Transverse colon (tissue), 4 donors: ENCODE measurements around the gene NUB1. TPM values are rescaled to one million over a fixed set of nuclear protein-coding genes. Genes with fewer than 3 reads are reported as not detected.

Source experiments
- DNase-seq: peaks from one replicate; pipeline ENCODE4 v3.0.0-alpha.2; 2019
- H3K27ac ChIP-seq, 4 donors: fragments of 200-600 bp; sonication (generic); 2 replicates each; pipeline ENCODE4 v1.5.1; 2016 to 2018; ENCODE audit warnings: inconsistent platforms in 4 of 4
- H3K27me3 ChIP-seq: fragments of 200-600 bp; sonication (generic); 2 replicates; pipeline ENCODE4 v1.5.1; 2017; ENCODE audit warnings: inconsistent platforms
- H3K36me3 ChIP-seq, 4 donors: fragments of 200-600 bp; sonication (generic); 2 replicates each; pipeline ENCODE4 v1.5.1; 2017 to 2019; ENCODE audit warnings: inconsistent platforms in 4 of 4
- H3K4me1 ChIP-seq, 4 donors: fragments of 200-600 bp; sonication (generic); 2 replicates each; pipeline ENCODE4 v1.5.1; 2017 to 2020; ENCODE audit warnings: inconsistent platforms in 4 of 4
- H3K4me3 ChIP-seq, 4 donors: fragments of 200-600 bp; sonication (generic); 1 replicate in 1 of 4; 2 replicates in 3 of 4; pipeline versions ENCODE4 v1.5.1 to v1.6.1; 2017 to 2019; ENCODE audit warnings: inconsistent platforms in 4 of 4
- H3K9me3 ChIP-seq, 2 donors: fragments of 200-600 bp; sonication (generic); 2 replicates each; pipeline ENCODE4 v1.5.1; 2017 to 2019; ENCODE audit warnings: inconsistent platforms in 2 of 2
- EP300 ChIP-seq: sonication (generic); formaldehyde crosslinking; IDR thresholded peaks from one replicate; pipeline ENCODE4 v1.6.1; 2017; ENCODE audit warnings: antibody characterized with exemption, low read depth
- POLR2A ChIP-seq: fragments of 450-650 bp; IDR thresholded peaks from one replicate; pipeline ENCODE4 v1.6.1; 2016; ENCODE audit warnings: antibody characterized with exemption, mild to moderate bottlenecking, moderate library complexity
- POLR2AphosphoS5 ChIP-seq, 3 donors: sonication (generic); formaldehyde crosslinking; IDR thresholded peaks; one replicate each; pipeline ENCODE4 v1.6.1; 2016; ENCODE audit warnings: antibody characterized with exemption in 3 of 3
- WGBS, 2 donors: methylation state at CpG; one replicate each; pipeline ENCODE4 v1.1.5; 2018; ENCODE audit warnings: low coverage in 1 of 2; 5-methylcytosine and 5-hydroxymethylcytosine counted together
- in situ Hi-C, 4 donors: fragments of 200-750 bp; cut with MboI; loops; one replicate each; pipeline versions ENCODE4 v1.15.0 to v1.15.1; 2017; ENCODE audit warnings: low sequenced_read_pairs in 3 of 4, low pct_ligation_motif_present in 1 of 4, low pct_unique_long_range_greater_than_20kb in 1 of 4
- intact Hi-C: fragments of 100-400 bp; cut with DNase I; formaldehyde crosslinking; loops from one replicate; pipeline ENCODE4 v1.15.1; 2023; ENCODE audit warnings: low total_unique reads
- total RNA-seq, 4 donors: library from RNA; depleted of rRNA; stranded (reverse); fragments of >200 nt; gene quantifications; one replicate each; pipeline ENCODE4 v1.1.0, GENCODE V29; 2016
- TF ChIP-seq, protein P1 (sequence below), 5 experiments: fragments of 200-600 bp in 3 of 5; fragments of 450-650 bp in 2 of 5; sonication (generic) in 3 of 5; IDR thresholded peaks; 1 replicate in 2 of 5; 2 replicates in 3 of 5; pipeline ENCODE4 v1.5.1; 2016 to 2017; ENCODE audit warnings: antibody characterized with exemption in 5 of 5, inconsistent platforms in 3 of 5, mild to moderate bottlenecking in 2 of 5, moderate library complexity in 1 of 5

The NUB1 gene
- total RNA-seq, 4 donors from 2014 or later = 26.3 to 69.5 (median 56.4) TPM

DNA sequence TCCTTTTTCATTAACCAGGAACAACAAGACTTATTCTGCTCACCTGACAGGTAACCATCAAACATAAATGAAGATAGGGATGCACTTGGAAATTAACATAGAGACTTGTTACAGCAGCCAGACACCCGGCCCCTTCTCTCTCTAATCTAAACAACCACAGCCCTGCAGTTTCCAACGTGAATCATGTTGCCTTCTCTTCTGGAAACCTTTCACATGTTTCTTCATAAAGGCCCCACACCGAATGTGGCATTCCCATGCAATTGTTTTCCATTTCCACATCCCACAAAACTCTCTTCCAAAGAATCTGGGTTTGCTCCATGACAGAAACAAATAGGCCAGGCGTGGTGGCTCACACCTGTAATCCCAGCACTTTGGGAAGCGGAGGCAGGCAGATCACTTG, 83.2 kb downstream of the NUB1 start:
- Histone ChIP-seq H3K27me3 (no peaks in the 10 kb centered on the region), H3K36me3 (no peaks in the 10 kb centered on the region), H3K9me3 (peaks cover 0 to 3% of the 10 kb centered on the region in 2 donors), H3K27ac (peak overlapping the region in 1 of 4 donors; percentile 80), H3K4me3 (no peak overlapping the region), H3K4me1 (peaks cover 0 to 14% (median 9%) of the 10 kb centered on the region in 4 donors)
- no peak for TF ChIP-seq EP300
- TF ChIP-seq, protein P1, sequence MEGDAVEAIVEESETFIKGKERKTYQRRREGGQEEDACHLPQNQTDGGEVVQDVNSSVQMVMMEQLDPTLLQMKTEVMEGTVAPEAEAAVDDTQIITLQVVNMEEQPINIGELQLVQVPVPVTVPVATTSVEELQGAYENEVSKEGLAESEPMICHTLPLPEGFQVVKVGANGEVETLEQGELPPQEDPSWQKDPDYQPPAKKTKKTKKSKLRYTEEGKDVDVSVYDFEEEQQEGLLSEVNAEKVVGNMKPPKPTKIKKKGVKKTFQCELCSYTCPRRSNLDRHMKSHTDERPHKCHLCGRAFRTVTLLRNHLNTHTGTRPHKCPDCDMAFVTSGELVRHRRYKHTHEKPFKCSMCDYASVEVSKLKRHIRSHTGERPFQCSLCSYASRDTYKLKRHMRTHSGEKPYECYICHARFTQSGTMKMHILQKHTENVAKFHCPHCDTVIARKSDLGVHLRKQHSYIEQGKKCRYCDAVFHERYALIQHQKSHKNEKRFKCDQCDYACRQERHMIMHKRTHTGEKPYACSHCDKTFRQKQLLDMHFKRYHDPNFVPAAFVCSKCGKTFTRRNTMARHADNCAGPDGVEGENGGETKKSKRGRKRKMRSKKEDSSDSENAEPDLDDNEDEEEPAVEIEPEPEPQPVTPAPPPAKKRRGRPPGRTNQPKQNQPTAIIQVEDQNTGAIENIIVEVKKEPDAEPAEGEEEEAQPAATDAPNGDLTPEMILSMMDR (IDR thresholded peaks at IDR 0.05) = no peak
- no peak for TF ChIP-seq POLR2AphosphoS5 (IDR thresholded peaks at IDR 0.05)
- no peak for TF ChIP-seq POLR2A
- DNase-seq = no peak
- WGBS, 2 donors = 78% methylated on average over 5 of the region's 5 CpGs; no CpG with 5 or more reads in 1 of the 2 donors
- intact Hi-C loops (no loop called here), in situ Hi-C loops (no loop called here)

DNA sequence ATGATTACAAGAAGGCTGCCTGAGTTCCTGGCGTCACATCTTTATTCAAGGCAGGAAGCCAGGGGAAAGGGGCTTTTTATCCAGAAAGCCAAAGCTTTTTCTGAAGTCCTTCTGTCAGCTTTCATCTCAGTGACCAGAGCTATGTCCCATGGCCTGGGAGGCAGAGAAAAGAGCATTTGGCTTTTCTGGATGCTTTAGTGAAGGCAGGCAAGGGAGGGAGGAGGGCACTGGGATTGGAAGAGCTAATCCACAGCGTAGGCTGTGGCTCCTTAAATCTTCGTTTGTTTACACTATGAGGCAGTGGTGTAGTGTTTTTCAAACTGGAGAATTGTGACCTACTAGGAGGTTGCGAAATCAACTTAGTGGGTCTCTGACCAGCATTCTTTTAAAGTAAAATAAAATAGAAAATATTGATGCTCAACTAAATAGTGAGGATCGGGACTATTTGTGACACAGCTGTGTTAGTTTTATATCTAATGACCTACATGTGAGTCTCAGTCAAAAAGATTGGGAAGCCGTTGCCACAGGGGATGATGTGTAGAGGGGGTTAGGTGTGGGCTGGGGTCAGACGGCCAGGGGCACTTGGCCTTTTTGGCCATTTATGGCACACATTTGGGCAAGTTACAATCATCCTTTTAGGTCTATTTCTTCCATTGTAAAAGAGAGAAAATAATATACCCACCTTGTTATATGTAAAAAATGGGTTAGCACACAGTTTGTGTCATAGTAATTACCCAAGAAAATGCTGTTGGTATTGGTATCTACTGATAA, 84.2 kb downstream of the NUB1 start:
- H3K36me3 ChIP-seq = no peaks in the 10 kb centered on the region
- H3K4me1 ChIP-seq = peaks cover 2 to 17% (median 9%) of the 10 kb centered on the region in 4 donors
- no peak for TF ChIP-seq POLR2A
- peak in 2 of 3 donors; percentile 32 to 56 for TF ChIP-seq POLR2AphosphoS5 (IDR thresholded peaks at IDR 0.05)
- TF ChIP-seq EP300 = no peak
- TF ChIP-seq, protein P1 (IDR thresholded peaks at IDR 0.05) = no peak
- WGBS, 2 donors = 48 to 80% methylated on average over 2 to 7 of the region's 7 CpGs
- DNase-seq = no peak
- in situ Hi-C loops (no loop called here), intact Hi-C loops (no loop called here)
- peak overlapping the region; percentile 63 to 80 (median 76) for H3K27ac ChIP-seq
- H3K9me3 ChIP-seq = no peaks in the 10 kb centered on the region
- H3K4me3 ChIP-seq = no peak overlapping the region
- no peaks in the 10 kb centered on the region for H3K27me3 ChIP-seq

DNA sequence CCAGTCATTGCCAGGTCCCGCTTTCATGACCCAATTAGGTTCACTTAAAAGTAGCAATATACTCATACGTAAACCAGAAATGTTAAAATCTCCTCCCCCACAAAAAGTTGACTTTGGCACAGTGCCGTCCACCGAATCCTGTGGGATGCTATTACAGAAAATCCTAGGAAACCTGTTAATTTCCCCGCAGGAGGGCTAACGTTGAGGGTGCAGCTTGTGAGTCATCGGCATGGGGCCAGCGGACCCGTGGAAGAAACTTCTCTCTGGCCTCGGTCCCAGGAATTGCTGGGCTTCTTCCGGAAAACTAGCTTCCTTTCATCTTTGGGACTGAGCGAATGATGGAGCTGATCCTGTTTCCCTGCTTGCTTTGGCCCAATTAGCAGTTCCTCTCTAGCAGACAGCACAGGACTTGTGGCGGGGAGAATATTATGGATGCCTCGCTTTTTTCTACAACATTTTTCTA, 84.9 kb downstream of the NUB1 start:
- peaks cover 2 to 17% (median 9%) of the 10 kb centered on the region in 4 donors for H3K4me1 ChIP-seq
- TF ChIP-seq POLR2A (no peak), EP300 (no peak), POLR2AphosphoS5 (IDR thresholded peaks at IDR 0.05) (peak in 2 of 3 donors; percentile 11 to 30)
- TF ChIP-seq, protein P1 (IDR thresholded peaks at IDR 0.05) = no peak
- no peaks in the 10 kb centered on the region for H3K9me3 ChIP-seq
- peak overlapping the region; percentile 63 to 80 (median 76) for H3K27ac ChIP-seq
- intact Hi-C loops = no loop called here
- in situ Hi-C loops = no loop called here
- H3K36me3 ChIP-seq = no peaks in the 10 kb centered on the region
- DNase-seq = peak; percentile 60
- no peaks in the 10 kb centered on the region for H3K27me3 ChIP-seq
- H3K4me3 ChIP-seq = no peak overlapping the region
- 40 to 59% methylated on average over 8 to 14 of the region's 14 CpGs for WGBS, 2 donors

DNA sequence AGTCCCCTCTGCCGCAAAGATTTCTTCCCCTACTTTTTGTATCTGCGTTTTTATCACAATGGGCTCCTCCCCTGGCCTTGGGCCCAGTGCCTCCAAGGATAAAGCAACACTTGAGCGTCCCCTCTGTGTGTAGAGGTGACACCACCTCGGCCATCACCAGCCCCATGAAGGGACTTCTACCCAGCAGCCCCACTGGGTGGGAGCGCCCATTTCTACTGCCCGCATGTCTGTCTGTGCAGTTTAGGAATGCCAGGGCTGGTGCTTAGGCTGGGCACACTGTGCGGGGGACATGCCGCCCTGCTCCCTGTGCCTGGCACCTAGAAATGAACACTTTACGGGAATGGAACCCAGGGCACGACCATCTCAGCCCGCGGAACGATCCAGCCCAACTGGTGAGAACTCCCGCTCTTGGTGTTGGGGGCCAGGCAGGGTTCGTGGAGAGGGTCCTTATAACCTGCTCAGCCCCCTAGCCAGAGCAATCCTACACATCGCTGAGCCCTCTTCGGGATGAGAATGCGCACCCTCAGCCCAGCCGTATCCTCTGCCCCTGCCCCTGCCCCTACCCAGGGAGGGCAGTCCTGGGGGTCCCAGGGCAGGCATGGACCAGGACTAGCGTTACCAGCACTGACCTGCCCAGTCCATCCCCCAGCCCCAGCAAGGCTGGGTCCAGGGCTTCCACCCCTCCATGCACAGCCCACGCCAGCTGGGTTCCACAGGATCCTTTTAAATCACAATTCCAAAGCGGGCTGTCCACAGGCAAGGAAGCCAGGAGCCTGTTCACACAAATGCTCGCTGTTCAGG, 85.5 kb downstream of the NUB1 start:
- Histone ChIP-seq H3K27ac (peak overlapping the region; percentile 39 to 80 (median 64)), H3K9me3 (no peaks in the 10 kb centered on the region), H3K4me3 (no peak overlapping the region), H3K27me3 (no peaks in the 10 kb centered on the region), H3K36me3 (no peaks in the 10 kb centered on the region), H3K4me1 (peaks cover 2 to 17% (median 9%) of the 10 kb centered on the region in 4 donors)
- WGBS, 2 donors = 78 to 82% methylated on average over 10 to 22 of the region's 23 CpGs
- TF ChIP-seq, protein P1 (IDR thresholded peaks at IDR 0.05) = no peak
- TF ChIP-seq POLR2AphosphoS5 (IDR thresholded peaks at IDR 0.05) = no peak
- TF ChIP-seq POLR2A = no peak
- no peak for TF ChIP-seq EP300
- in situ Hi-C loops = no loop called here
- DNase-seq = no peak
- intact Hi-C loops = no loop called here
